ENCODE data around the gene NARF. TPM values are rescaled to one million over a fixed set of nuclear protein-coding genes. Genes with fewer than 3 reads are reported as not detected.

The NARF gene
- total and polyA plus RNA-seq, 4 donors = 34.4 to 162 (median 60.9) TPM

DNA sequence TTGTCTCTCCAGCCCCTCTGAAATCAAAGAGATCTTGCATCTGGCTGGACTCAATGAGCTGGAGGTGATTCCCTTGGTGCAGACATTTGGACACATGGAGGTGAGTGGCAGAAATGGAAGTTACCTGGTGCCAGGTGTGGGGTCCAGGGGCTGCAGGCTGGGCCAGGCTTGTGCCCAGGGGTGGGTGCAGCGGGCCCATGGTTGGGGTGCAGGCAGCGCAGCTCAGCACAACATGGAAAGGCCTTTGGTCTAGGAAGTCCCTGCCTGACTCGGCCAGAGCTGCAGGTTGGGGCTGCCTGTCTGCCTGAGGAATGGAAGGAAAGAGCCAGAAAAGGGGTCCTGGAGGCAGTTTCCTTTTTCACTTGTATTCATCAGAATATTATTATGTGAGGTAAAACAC, 30.0 kb upstream of the NARF start:
- DNase-seq = no peak
- no peak for ATAC-seq (ENCODE audit: low FRiP score)
- Histone ChIP-seq H3K9me3 (ENCODE audit: control insufficient read depth, low read length) (no peaks in the 10 kb centered on the region), H3K4me1 (ENCODE audit: control insufficient read depth in 1 of 2, insufficient read depth in 2 of 2, low read length in 2 of 2) (no peaks in the 10 kb centered on the region), H3K27ac (ENCODE audit: low read depth in 1 of 2, low read length in 2 of 2) (no peak overlapping the region), H3K4me3 (ENCODE audit: low read length in 2 of 2) (no peak overlapping the region), H3K27me3 (ENCODE audit: control insufficient read depth in 1 of 2, insufficient read depth in 2 of 2, low read length in 1 of 2) (no peaks in the 10 kb centered on the region), H3K36me3 (ENCODE audit: control insufficient read depth in 1 of 2, insufficient read depth in 2 of 2, low read length in 1 of 2) (no peaks in the 10 kb centered on the region)
- intact Hi-C loops (cut with DNase I) = no loop called here
- 95% methylated on average over 3 of the region's 3 CpGs for WGBS, 2 donors

DNA sequence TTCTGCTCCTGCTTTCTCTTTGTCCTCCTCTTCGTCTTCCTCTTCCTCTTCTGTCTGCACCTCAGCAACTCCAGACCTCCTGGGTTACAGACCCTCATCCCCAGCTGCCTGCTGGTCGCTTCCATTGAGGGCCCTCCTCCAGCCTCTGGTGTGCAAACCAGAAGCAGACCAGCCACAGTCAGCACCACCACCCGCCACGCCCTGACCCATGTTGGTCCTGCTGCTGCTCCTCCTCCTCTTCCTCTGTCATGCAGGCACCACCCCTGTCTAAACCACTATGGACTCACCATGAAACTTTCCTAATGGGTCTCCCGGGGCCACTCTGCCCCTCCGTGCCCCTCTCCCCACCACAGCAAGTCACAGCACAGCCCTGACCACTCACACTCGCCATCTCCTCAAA, 28.7 kb upstream of the NARF start:
- intact Hi-C loops (cut with DNase I) = no loop called here
- no peak for DNase-seq
- ATAC-seq (ENCODE audit: low FRiP score) = no peak
- Histone ChIP-seq H3K4me3 (ENCODE audit: low read length in 2 of 2) (no peak overlapping the region), H3K27ac (ENCODE audit: low read depth in 1 of 2, low read length in 2 of 2) (no peak overlapping the region), H3K27me3 (ENCODE audit: control insufficient read depth in 1 of 2, insufficient read depth in 2 of 2, low read length in 1 of 2) (no peaks in the 10 kb centered on the region), H3K4me1 (ENCODE audit: control insufficient read depth in 1 of 2, insufficient read depth in 2 of 2, low read length in 2 of 2) (no peaks in the 10 kb centered on the region), H3K36me3 (ENCODE audit: control insufficient read depth in 1 of 2, insufficient read depth in 2 of 2, low read length in 1 of 2) (no peaks in the 10 kb centered on the region), H3K9me3 (ENCODE audit: control insufficient read depth, low read length) (no peaks in the 10 kb centered on the region)
- WGBS, 2 donors = 80 to 84% methylated on average over 7 of the region's 7 CpGs

GRCh38 chr17:82432017-82432416, 26.5 kb upstream of the NARF start:
- no peaks in the 10 kb centered on the region for H3K4me1 ChIP-seq (ENCODE audit: control insufficient read depth in 1 of 2, insufficient read depth in 2 of 2, low read length in 2 of 2)
- intact Hi-C loops (cut with DNase I) = no loop called here
- H3K4me3 ChIP-seq (ENCODE audit: low read length in 2 of 2) = no peak overlapping the region
- no peaks in the 10 kb centered on the region for H3K27me3 ChIP-seq (ENCODE audit: control insufficient read depth in 1 of 2, insufficient read depth in 2 of 2, low read length in 1 of 2)
- H3K27ac ChIP-seq (ENCODE audit: low read depth in 1 of 2, low read length in 2 of 2) = no peak overlapping the region
- no peaks in the 10 kb centered on the region for H3K9me3 ChIP-seq (ENCODE audit: control insufficient read depth, low read length)
- no peak for ATAC-seq (ENCODE audit: low FRiP score)
- WGBS, 2 donors = 83 to 89% methylated on average over 8 of the region's 8 CpGs
- no peaks in the 10 kb centered on the region for H3K36me3 ChIP-seq (ENCODE audit: control insufficient read depth in 1 of 2, insufficient read depth in 2 of 2, low read length in 1 of 2)
- DNase-seq = no peak

DNA sequence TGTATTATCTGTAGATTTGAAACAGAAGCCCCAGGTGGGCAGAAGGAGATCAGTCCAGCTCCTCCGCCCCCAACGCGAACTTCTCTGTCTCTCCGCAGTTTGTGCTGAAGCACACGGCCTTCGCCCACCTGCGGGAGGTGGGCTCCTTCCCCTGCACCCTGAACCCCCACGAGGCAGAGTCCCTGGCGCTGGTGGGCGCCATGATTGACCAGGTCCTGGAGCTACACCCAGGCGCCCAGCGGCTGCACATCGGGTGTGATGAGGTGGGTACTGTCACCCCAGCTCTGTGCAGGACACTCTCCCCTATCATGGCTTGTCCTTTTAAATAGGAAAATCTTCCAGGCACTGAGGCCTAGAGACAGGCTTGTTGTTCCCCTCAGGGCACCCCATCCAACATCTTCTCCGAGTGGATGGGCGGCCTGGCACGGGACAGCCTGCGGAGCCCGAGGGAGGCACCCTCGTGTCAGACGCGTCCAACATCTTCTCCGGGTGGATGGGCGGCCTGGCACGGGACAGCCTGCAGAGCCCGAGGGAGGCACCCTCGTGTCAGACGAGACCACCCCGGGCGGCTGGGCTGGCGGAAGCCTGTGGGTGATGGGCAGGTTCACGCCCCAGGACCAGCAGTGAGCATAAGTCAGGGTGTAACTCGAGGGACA, 24.9 kb upstream of the NARF start:
- ATAC-seq (ENCODE audit: low FRiP score) = no peak
- H3K36me3 ChIP-seq (ENCODE audit: control insufficient read depth in 1 of 2, insufficient read depth in 2 of 2, low read length in 1 of 2) = no peaks in the 10 kb centered on the region
- intact Hi-C loops (cut with DNase I) = no loop called here

GRCh38 chr17:82434216-82434565, 24.4 kb upstream of the NARF start:
- no peaks in the 10 kb centered on the region for H3K4me1 ChIP-seq (ENCODE audit: control insufficient read depth in 1 of 2, insufficient read depth in 2 of 2, low read length in 2 of 2)
- intact Hi-C loops (cut with DNase I) = no loop called here
- 59 to 79% methylated on average over 3 of the region's 3 CpGs for WGBS, 2 donors
- H3K27ac ChIP-seq (ENCODE audit: low read depth in 1 of 2, low read length in 2 of 2) = no peak overlapping the region
- DNase-seq (peak in 1 of 2 donors; percentile 54), ATAC-seq (ENCODE audit: low FRiP score) (no peak)
- no peak overlapping the region for H3K4me3 ChIP-seq (ENCODE audit: low read length in 2 of 2)
- H3K9me3 ChIP-seq (ENCODE audit: control insufficient read depth, low read length) = no peaks in the 10 kb centered on the region
- no peaks in the 10 kb centered on the region for H3K27me3 ChIP-seq (ENCODE audit: control insufficient read depth in 1 of 2, insufficient read depth in 2 of 2, low read length in 1 of 2)
- no peaks in the 10 kb centered on the region for H3K36me3 ChIP-seq (ENCODE audit: control insufficient read depth in 1 of 2, insufficient read depth in 2 of 2, low read length in 1 of 2)

More for the DNA sequence above, 24.9 kb upstream of the NARF start:
- no peaks in the 10 kb centered on the region for H3K4me1 ChIP-seq (ENCODE audit: control insufficient read depth in 1 of 2, insufficient read depth in 2 of 2, low read length in 2 of 2)
- DNase-seq = no peak
- no peaks in the 10 kb centered on the region for H3K9me3 ChIP-seq (ENCODE audit: control insufficient read depth, low read length)
- WGBS, 2 donors = 90 to 93% methylated on average over 32 of the region's 32 CpGs
- H3K27me3 ChIP-seq (ENCODE audit: control insufficient read depth in 1 of 2, insufficient read depth in 2 of 2, low read length in 1 of 2) = no peaks in the 10 kb centered on the region
- no peak overlapping the region for H3K4me3 ChIP-seq (ENCODE audit: low read length in 2 of 2)
- no peak overlapping the region for H3K27ac ChIP-seq (ENCODE audit: low read depth in 1 of 2, low read length in 2 of 2)

DNA sequence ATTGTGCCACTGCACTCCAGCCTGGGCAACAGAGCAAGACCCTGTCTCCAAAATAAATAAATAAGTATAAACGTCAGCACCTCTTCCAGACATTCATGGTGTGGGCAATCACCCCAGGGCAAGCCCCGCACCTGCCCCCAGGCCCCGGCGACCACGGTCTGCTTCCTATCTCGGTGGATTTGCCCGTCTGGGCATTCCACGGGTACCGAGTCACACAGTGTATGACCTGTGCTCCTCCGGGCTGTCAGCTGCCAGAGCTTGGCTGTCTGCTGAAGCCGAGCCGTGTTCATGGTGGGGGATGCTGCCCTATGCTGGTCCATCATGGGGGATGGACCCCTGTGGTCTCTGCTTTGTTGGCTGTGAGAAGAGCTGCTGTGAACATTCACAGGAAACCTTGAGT, 23.4 kb upstream of the NARF start:
- DNase-seq = no peak
- ATAC-seq (ENCODE audit: low FRiP score) = no peak
- Histone ChIP-seq H3K27me3 (ENCODE audit: control insufficient read depth in 1 of 2, insufficient read depth in 2 of 2, low read length in 1 of 2) (no peaks in the 10 kb centered on the region), H3K4me3 (ENCODE audit: low read length in 2 of 2) (no peak overlapping the region), H3K36me3 (ENCODE audit: control insufficient read depth in 1 of 2, insufficient read depth in 2 of 2, low read length in 1 of 2) (no peaks in the 10 kb centered on the region), H3K4me1 (ENCODE audit: control insufficient read depth in 1 of 2, insufficient read depth in 2 of 2, low read length in 2 of 2) (no peaks in the 10 kb centered on the region), H3K9me3 (ENCODE audit: control insufficient read depth, low read length) (no peaks in the 10 kb centered on the region), H3K27ac (ENCODE audit: low read depth in 1 of 2, low read length in 2 of 2) (no peak overlapping the region)
- intact Hi-C loops (cut with DNase I) = no loop called here
- 81% methylated on average over 12 of the region's 12 CpGs for WGBS, 2 donors

GRCh38 chr17:82435601-82436583, 22.6 kb upstream of the NARF start:
- Histone ChIP-seq H3K9me3 (ENCODE audit: control insufficient read depth, low read length) (no peaks in the 10 kb centered on the region), H3K4me3 (ENCODE audit: low read length in 2 of 2) (no peak overlapping the region), H3K36me3 (ENCODE audit: control insufficient read depth in 1 of 2, insufficient read depth in 2 of 2, low read length in 1 of 2) (no peaks in the 10 kb centered on the region), H3K4me1 (ENCODE audit: control insufficient read depth in 1 of 2, insufficient read depth in 2 of 2, low read length in 2 of 2) (no peaks in the 10 kb centered on the region), H3K27ac (ENCODE audit: low read depth in 1 of 2, low read length in 2 of 2) (no peak overlapping the region), H3K27me3 (ENCODE audit: control insufficient read depth in 1 of 2, insufficient read depth in 2 of 2, low read length in 1 of 2) (no peaks in the 10 kb centered on the region)
- ATAC-seq (ENCODE audit: low FRiP score) = no peak
- DNase-seq = no peak
- intact Hi-C loops (cut with DNase I) = no loop called here
- WGBS, 2 donors = 87 to 89% methylated on average over 43 of the region's 43 CpGs

- ATAC-seq (ENCODE audit: low FRiP score) (no peak), DNase-seq (no peak)
- Histone ChIP-seq H3K4me1 (ENCODE audit: control insufficient read depth in 1 of 2, insufficient read depth in 2 of 2, low read length in 2 of 2) (no peaks in the 10 kb centered on the region), H3K27ac (ENCODE audit: low read depth in 1 of 2, low read length in 2 of 2) (no peak overlapping the region), H3K4me3 (ENCODE audit: low read length in 2 of 2) (no peak overlapping the region), H3K27me3 (ENCODE audit: control insufficient read depth in 1 of 2, insufficient read depth in 2 of 2, low read length in 1 of 2) (no peaks in the 10 kb centered on the region), H3K9me3 (ENCODE audit: control insufficient read depth, low read length) (no peaks in the 10 kb centered on the region), H3K36me3 (ENCODE audit: control insufficient read depth in 1 of 2, insufficient read depth in 2 of 2, low read length in 1 of 2) (no peaks in the 10 kb centered on the region)
- 89 to 91% methylated on average over 35 to 36 of the region's 36 CpGs for WGBS, 2 donors
- intact Hi-C loops (cut with DNase I) = no loop called here
Observed at GRCh38 chr17:82436601-82437324, 21.8 kb upstream of the NARF start.
